ENCODE results near the gene P4HA1. TPM values are rescaled to one million over a fixed set of nuclear protein-coding genes. Genes with fewer than 3 reads are reported as not detected.

Gene P4HA1
- total and polyA plus RNA-seq, 9 donors: 45.2 to 95.5 (median 51.8) TPM

Other genes with a start within 250 kb of the P4HA1 start
- 7.9 TPM for gene OIT3, start 203.1 kb downstream of the P4HA1 start, total RNA-seq
- 10 to 100 TPM in 1 of 8 donors, 1 to 10 TPM in 7; 4.9 to 11.0 (median 8.4) TPM for gene OIT3, start 203.1 kb downstream of the P4HA1 start, polyA plus RNA-seq (ENCODE audit: insufficient read depth in 1 of 8, insufficient read length in 8 of 8, low replicate concordance in 1 of 8)
- not detected for gene PLA2G12B, start 142.1 kb downstream of the P4HA1 start, total RNA-seq
- 1 to 10 TPM in 1 of 8 donors, under 1 TPM in 3, not detected in 4; 0.18 to 1.1 (median 0.21) TPM for gene PLA2G12B, start 142.1 kb downstream of the P4HA1 start, polyA plus RNA-seq (ENCODE audit: insufficient read depth in 1 of 8, insufficient read length in 8 of 8, low replicate concordance in 1 of 8)
- gene NUDT13, start 13.6 kb upstream of the P4HA1 start, total RNA-seq: 2.0 TPM
- gene NUDT13, start 13.6 kb upstream of the P4HA1 start, polyA plus RNA-seq (ENCODE audit: insufficient read depth in 1 of 8, insufficient read length in 8 of 8, low replicate concordance in 1 of 8): 1 to 10 TPM; 2.3 to 5.0 (median 3.0) TPM
- 22.8 TPM for gene ECD, start 71.1 kb upstream of the P4HA1 start, total RNA-seq
- 10 to 100 TPM; 20.3 to 24.2 (median 21.1) TPM for gene ECD, start 71.1 kb upstream of the P4HA1 start, polyA plus RNA-seq (ENCODE audit: insufficient read depth in 1 of 8, insufficient read length in 8 of 8, low replicate concordance in 1 of 8)
- 26.7 TPM for gene FAM149B1, start 71.3 kb upstream of the P4HA1 start, total RNA-seq
- gene FAM149B1, start 71.3 kb upstream of the P4HA1 start, polyA plus RNA-seq (ENCODE audit: insufficient read depth in 1 of 8, insufficient read length in 8 of 8, low replicate concordance in 1 of 8): 10 to 100 TPM; 17.9 to 26.0 (median 22.0) TPM
- gene DNAJC9, start 150.4 kb upstream of the P4HA1 start, total RNA-seq: 25.4 TPM
- gene DNAJC9, start 150.4 kb upstream of the P4HA1 start, polyA plus RNA-seq (ENCODE audit: insufficient read depth in 1 of 8, insufficient read length in 8 of 8, low replicate concordance in 1 of 8): 10 to 100 TPM; 18.9 to 27.4 (median 21.6) TPM
- 51.2 TPM for gene MRPS16, start 155.8 kb upstream of the P4HA1 start, total RNA-seq
- 10 to 100 TPM; 64.2 to 80.1 (median 69.7) TPM for gene MRPS16, start 155.8 kb upstream of the P4HA1 start, polyA plus RNA-seq (ENCODE audit: insufficient read depth in 1 of 8, insufficient read length in 8 of 8, low replicate concordance in 1 of 8)